ENCODE data around the gene WDR7.

The WDR7 gene

DNA sequence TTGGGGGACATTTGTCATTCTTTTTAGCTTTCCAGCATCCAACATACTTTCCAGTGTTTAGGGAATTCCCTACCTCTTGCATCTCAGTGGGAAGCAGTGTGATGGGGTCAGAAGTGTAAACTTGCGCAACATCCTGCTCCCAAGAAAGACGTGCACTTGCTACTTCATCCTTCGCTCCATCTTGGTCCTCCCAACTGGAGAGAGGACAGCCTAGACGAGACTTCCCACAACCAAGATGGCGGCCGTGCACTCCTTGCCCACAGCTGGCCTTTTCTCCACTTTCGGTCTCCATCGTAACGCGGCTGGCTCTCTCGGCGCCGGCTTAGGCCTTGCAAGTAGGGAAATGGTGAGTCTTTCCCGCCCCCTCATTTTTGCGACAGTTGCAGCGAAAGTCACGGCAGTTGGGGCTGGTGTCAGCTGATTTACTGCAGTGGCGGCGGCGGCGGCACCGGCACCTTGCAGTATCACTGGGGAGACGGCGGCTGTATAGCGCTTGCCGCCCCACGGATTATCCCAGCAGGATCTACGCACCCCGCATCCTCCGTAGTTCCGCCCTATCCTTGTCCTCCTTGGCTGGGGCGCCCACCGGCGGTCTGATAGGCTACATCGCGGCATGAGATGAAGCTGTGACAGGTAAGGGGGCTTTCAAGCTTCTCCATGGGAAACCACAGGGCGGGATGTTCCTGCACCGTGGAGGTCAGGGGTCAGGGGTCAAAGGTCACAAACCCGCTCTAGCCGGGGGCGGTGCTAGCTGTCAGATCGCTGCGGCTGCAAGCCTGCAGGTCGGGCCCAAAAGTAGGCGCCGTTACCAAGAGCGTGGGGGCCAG lies at the start of gene WDR7:
Gene WDR7, plus strand, starts transcription at position 416 of the 827 bp plus-strand sequence. CDS start 21,157 bp downstream, outside the sequence.
- H3F3A ChIP-seq (ENCODE audit: insufficient read depth, low read length), result peaks cover 13% of the 10 kb centered on the region
- peaks cover 53% of the 10 kb centered on the region for H3K79me2 ChIP-seq (ENCODE audit: low read length)
- no peaks in the 10 kb centered on the region for H3K27me3 ChIP-seq (replicated peaks; ENCODE audit: insufficient read depth, low read length)
- TF ChIP-seq EZH2phosphoT487 (IDR thresholded peaks at IDR 0.05; ENCODE audit: low read length), result no peak
- TF ChIP-seq, protein P1, sequence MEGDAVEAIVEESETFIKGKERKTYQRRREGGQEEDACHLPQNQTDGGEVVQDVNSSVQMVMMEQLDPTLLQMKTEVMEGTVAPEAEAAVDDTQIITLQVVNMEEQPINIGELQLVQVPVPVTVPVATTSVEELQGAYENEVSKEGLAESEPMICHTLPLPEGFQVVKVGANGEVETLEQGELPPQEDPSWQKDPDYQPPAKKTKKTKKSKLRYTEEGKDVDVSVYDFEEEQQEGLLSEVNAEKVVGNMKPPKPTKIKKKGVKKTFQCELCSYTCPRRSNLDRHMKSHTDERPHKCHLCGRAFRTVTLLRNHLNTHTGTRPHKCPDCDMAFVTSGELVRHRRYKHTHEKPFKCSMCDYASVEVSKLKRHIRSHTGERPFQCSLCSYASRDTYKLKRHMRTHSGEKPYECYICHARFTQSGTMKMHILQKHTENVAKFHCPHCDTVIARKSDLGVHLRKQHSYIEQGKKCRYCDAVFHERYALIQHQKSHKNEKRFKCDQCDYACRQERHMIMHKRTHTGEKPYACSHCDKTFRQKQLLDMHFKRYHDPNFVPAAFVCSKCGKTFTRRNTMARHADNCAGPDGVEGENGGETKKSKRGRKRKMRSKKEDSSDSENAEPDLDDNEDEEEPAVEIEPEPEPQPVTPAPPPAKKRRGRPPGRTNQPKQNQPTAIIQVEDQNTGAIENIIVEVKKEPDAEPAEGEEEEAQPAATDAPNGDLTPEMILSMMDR (IDR thresholded peaks at IDR 0.05; ENCODE audit: low read length), result no peak
- peak within 1 kb of the TSS; percentile 97 for H2AFZ ChIP-seq (ENCODE audit: low read length)
- peak within 1 kb of the TSS; percentile 78 for H3K9ac ChIP-seq (ENCODE audit: low read length)
- H3K36me3 ChIP-seq (replicated peaks; ENCODE audit: insufficient read depth, low read length), result no peaks in the 10 kb centered on the region
- 0 out of 2 replicates have a peak, but pooled peaks cover 7% of the 10 kb centered on the region for H3K4me1 ChIP-seq (ENCODE audit: low read length)
- no peaks in the 10 kb centered on the region for H4K20me1 ChIP-seq (ENCODE audit: insufficient read depth, low read length)
- peak; percentile 97 for DNase-seq
- no peaks in the 10 kb centered on the region for H3K9me2 ChIP-seq (replicated peaks; ENCODE audit: insufficient read depth, low read length)
- H3K4me2 ChIP-seq (ENCODE audit: low read depth, low read length), result peak within 1 kb of the TSS; percentile 82
- H3K9me3 ChIP-seq (replicated peaks; ENCODE audit: insufficient read depth, low read length), result no peaks in the 10 kb centered on the region
- peak within 1 kb of the TSS; percentile 93 for H3K4me3 ChIP-seq (ENCODE audit: low read length)
- peak within 1 kb of the TSS; percentile 83 for H3K27ac ChIP-seq (ENCODE audit: low read length)

DNA sequence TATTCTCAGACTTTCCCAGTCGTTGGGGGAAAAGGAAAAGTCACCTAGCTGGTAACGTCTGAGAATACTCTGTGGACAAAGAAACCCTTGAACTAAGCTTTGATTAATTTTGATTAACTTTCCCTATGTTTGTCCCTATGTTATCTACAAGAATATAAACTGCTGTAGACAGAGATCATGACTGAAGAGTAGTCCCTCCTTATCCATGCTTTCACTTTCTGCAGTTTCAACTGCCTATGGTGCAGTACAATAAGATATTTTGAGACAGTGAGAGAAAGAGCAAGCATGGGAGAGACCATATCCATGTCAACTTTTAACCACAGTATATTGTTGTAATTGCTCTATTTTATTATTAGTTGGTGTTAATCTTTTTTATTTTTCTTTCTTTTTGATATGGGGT lies 44.5 kb upstream of the WDR7 start:
- Histone ChIP-seq H3K4me1 (ENCODE audit: low read length) (no peaks in the 10 kb centered on the region), H3K79me2 (ENCODE audit: low read length) (peaks cover 5% of the 10 kb centered on the region), H3K27ac (ENCODE audit: low read length) (no peak overlapping the region), H3K27me3 (replicated peaks; ENCODE audit: insufficient read depth, low read length) (no peaks in the 10 kb centered on the region), H4K20me1 (ENCODE audit: insufficient read depth, low read length) (peaks cover 4% of the 10 kb centered on the region; the same call in 1 of the 2 replicates), H3K9me2 (replicated peaks; ENCODE audit: insufficient read depth, low read length) (no peaks in the 10 kb centered on the region), H2AFZ (ENCODE audit: low read length) (no peak overlapping the region), H3F3A (ENCODE audit: insufficient read depth, low read length) (no peaks in the 10 kb centered on the region; the same call in 1 of the 2 replicates), H3K36me3 (replicated peaks; ENCODE audit: insufficient read depth, low read length) (peaks cover 10% of the 10 kb centered on the region), H3K4me3 (ENCODE audit: low read length) (no peak overlapping the region), H3K4me2 (ENCODE audit: low read depth, low read length) (no peak overlapping the region), H3K9ac (ENCODE audit: low read length) (no peak overlapping the region), H3K9me3 (replicated peaks; ENCODE audit: insufficient read depth, low read length) (no peaks in the 10 kb centered on the region)
- TF ChIP-seq, protein P1 (IDR thresholded peaks at IDR 0.05; ENCODE audit: low read length), result no peak
- TF ChIP-seq EZH2 (optimal IDR thresholded peaks at IDR 0.05; ENCODE audit: low read depth, low read length) (no peak), EZH2phosphoT487 (IDR thresholded peaks at IDR 0.05; ENCODE audit: low read length) (no peak)
- no peak for DNase-seq

DNA sequence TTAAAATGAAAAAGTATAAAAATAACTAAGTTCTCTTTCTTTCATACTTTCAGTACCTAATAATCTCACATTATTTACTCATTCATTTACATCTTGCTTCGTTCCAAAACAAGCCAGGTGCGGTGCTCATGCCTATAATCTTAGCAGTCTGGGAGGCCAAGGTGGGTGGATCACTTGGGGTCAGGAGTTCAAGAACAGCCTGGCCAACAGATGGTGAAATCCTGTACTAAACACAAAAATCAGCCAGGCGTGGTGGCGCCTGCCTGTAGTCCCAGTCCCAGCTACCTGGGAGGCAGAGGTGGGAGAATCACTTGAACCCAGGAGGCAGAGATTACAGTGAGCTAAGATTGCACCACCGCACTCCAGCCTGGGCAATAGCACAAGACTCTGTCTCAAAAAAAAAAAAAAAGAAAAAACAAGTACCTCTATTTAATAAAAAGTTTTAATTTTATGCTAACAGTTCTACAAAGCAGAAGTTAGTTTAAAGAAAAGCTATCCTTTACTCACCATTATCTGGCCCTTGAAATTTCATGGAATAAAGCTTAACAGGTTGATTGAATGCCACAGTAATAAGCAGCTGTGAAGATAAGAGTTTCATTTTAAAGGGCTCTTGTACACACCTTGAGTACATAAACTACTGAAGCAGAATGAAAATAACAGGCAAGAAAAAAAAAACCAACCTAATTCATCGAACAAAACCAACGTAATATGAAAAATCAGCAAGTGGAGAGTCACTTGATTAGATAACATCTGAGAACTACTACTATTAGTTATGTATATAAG lies 35.2 kb upstream of the WDR7 start:
- no peaks in the 10 kb centered on the region for H3K27me3 ChIP-seq (replicated peaks; ENCODE audit: insufficient read depth, low read length)

More for the DNA sequence above, 35.2 kb upstream of the WDR7 start:
- Histone ChIP-seq H3K4me1 (ENCODE audit: low read length) (no peaks in the 10 kb centered on the region), H3K4me2 (ENCODE audit: low read depth, low read length) (no peak overlapping the region), H2AFZ (ENCODE audit: low read length) (no peak overlapping the region), H3K9me2 (replicated peaks; ENCODE audit: insufficient read depth, low read length) (no peaks in the 10 kb centered on the region), H3K9ac (ENCODE audit: low read length) (no peak overlapping the region), H4K20me1 (ENCODE audit: insufficient read depth, low read length) (peaks cover 5% of the 10 kb centered on the region; the same call in 1 of the 2 replicates), H3K36me3 (replicated peaks; ENCODE audit: insufficient read depth, low read length) (peaks cover 19% of the 10 kb centered on the region; the same call in 1 of the 2 replicates), H3K4me3 (ENCODE audit: low read length) (no peak overlapping the region), H3K79me2 (ENCODE audit: low read length) (peaks cover 41% of the 10 kb centered on the region), H3K9me3 (replicated peaks; ENCODE audit: insufficient read depth, low read length) (no peaks in the 10 kb centered on the region), H3F3A (ENCODE audit: insufficient read depth, low read length) (no peaks in the 10 kb centered on the region), H3K27ac (ENCODE audit: low read length) (no peak overlapping the region)
- TF ChIP-seq EZH2phosphoT487 (IDR thresholded peaks at IDR 0.05; ENCODE audit: low read length) (no peak), EZH2 (optimal IDR thresholded peaks at IDR 0.05; ENCODE audit: low read depth, low read length) (no peak)
- TF ChIP-seq, protein P1 (IDR thresholded peaks at IDR 0.05; ENCODE audit: low read length), result no peak
- no peak for DNase-seq
